IPS DF 4.7 (cell line): Measurements from ENCODE around the gene ASTL.
"Not testable (repeated sequence)": the region's sequence is repeated elsewhere in the genome, so short reads cannot be mapped to it uniquely, and the experiment has no call there.

ENCODE experiments used
- DNase-seq: peaks from one replicate; pipeline ENCODE4 v3.0.0-alpha.2; 2013; ENCODE audit warnings: low spot score; ENCODE audit errors: extremely low read depth

The ASTL gene

DNA sequence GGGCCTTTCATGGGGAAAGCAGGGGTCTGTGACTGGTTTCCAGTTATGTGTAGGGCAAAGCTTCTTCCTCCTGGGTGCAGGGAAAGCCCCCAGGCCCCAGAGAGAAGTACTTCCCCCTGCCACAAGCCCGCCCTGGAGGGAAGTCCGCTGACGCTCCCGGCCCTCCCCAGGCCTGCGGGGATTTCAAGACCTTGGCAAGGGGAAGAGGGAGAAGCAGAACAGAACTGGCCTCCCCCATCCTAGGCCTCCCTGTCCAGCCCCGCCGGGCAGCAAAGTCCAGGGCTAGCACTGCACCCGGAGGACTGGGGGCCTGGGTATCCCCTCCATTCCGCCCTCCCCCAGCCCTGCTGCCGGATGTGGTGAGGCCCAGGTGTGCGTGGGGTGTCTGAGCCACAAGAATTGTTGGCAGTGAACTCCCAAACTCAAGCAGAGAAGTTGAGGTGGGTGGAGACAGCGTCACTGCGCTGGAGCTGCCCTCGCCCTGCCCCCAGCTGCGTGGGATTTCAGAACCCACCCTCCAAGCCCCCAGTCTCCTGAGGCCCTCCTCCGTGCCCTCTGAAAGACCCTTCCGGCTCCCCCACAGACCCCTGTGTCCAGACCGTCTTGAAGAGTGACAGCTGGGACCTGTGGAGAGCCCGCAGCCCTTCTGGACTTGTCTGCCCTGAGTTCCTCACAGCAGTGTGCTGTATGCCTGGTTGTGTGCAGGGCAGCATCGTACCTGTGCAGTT is 8.0 kb upstream of the ASTL start:
- no peak for DNase-seq

GRCh38 chr2:96145848-96146152 is 7.5 kb upstream of the ASTL start:
- no peak for DNase-seq

- no peak for DNase-seq
These were observed 6.9 kb upstream of the ASTL start, which contains the start of gene DUSP2 for GRCh38 chr2:96145036-96145847. TSS of gene DUSP2 (minus strand) at chr2:96145440. CDS start at chr2:96145354, 86 bp downstream.

DNA sequence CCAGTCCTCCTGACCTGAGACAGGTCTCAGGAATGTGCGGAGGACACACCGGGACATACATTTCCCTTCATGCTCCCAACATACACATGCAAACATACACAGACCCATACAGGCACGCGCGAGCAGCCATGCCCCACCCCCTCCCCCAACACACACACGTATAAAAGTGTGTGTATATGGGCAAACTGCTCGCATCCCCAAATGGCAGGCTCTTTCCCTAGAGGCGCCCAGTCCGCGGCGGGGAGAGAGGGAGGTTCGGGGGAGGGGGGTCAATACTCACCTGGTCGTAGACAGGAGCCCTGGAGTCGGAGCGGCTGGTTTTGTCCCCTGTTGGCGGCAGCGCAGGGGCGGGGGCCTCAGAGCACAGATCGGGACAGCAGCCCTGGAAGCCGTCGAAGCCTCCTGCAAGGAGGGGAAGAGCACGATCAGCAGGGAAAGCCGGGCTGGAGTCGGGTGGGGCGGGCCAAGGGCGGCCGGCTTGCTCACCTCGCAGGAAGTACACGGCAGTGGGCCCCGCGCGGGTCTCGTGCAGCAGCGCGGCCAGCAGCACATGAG is 6.3 kb upstream of the ASTL start:
- DNase-seq, result no peak

GRCh38 chr2:96143848-96144480 is 5.7 kb upstream of the ASTL start:
- DNase-seq, result no peak

- no peak for DNase-seq
These were observed 5.0 kb upstream of the ASTL start for GRCh38 chr2:96143231-96143847.

GRCh38 chr2:96142217-96143113 is 4.2 kb upstream of the ASTL start:
- DNase-seq, result no peak

GRCh38 chr2:96141624-96141967 is 3.3 kb upstream of the ASTL start:
- DNase-seq, result not testable (repeated sequence)

GRCh38 chr2:96140941-96141623 is 2.8 kb upstream of the ASTL start:
- no peak for DNase-seq

- no peak for DNase-seq
These were observed 968 bp upstream of the ASTL start for GRCh38 chr2:96139181-96139758.

GRCh38 chr2:96137321-96138178 is 752 bp downstream of the ASTL start:
- DNase-seq, result no peak

DNA sequence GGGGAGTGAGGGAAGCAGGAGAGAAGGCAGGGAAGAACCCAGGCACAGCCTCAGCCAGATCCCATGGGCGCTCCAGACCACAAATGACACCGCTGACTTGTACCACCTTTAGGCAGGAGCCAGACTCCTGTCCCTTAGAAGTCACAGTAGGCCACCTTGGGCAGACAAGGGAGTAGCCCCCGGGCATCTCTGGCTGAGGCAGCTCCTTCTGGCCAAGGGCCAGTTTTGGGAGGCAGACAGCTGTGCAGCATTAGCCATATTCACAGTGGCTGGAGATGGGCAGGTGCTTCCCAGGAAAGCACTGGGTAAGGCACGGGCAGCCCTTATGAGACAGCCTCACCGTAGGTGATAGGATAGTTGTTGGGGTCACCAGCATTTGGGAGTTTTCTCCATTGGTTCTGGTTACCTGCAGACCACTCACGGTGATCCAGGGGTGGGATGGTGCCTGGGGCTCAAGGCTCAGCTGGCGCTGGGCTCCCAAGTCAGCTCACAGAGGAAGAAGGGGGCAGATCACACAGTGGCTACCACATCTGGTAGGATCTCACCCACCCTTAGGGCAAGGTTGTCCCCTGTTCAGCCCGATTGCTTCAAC is 2.1 kb downstream of the ASTL start:
- DNase-seq, result no peak

DNA sequence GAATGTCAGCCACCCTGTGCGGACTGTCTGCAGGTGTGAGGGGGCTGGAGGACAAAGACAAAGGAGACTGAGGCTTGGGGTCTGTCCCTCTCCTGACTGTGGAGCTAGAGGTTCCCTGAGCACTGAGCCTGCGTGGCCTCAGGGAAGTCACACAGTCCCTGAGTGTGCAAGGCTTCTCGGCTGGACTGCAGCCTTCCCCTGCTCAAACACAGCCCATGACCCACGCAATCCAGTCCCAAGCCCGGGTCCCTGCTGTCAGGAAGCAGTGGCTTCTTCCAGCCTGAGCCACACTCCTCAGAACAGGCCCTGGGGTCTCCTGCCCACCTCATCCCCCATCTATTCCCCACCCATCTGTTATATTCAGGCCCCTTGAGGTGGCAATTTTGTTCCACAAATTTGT is 2.7 kb downstream of the ASTL start:
- no peak for DNase-seq

- no peak for DNase-seq
These were observed 3.1 kb downstream of the ASTL start for GRCh38 chr2:96135171-96135570.

- no peak for DNase-seq
These were observed 3.9 kb downstream of the ASTL start for GRCh38 chr2:96134421-96134820.

DNA sequence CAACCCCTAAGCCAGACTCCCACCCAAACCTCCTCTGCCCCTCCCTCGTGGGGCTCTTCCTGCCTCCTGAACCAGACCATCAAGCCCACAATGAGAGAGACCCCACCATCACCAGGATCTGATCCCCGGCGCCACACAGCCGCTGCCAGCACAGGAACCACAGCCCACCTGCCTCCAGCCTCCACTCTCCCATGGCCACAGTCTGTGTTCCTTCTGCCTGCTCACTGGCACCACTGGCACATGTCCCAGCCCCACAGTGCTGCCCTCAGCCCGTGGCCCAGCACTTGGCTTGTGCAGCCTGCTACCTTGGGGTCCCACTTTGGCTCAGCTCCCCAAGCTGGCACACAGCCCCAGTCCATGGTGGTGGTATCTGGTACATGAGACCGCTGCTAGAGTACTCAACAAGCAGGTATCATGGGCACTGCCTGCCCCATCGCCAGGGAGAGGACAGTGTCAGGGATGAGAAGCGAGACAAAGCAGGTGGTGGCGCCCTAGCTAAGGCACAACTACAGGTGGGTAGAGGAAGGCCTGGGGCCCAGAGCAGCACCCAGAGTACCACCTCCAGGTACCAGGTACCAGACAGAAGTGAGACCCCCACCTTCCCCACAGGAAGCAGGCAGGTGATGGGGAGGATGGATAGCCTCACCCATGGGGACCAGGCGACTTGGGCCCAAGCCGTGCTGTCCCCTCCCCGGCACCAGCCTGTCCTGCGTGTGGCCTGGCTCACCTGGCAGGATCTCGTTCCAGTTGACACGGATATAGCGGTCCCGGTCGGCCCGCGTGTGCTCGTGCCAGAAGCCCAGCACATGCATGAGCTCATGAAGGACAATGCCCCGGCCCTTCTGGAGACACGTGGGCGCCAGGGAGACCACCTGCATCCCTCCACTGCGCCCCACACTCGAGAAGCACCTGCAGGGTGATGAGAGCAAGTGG is 6.2 kb downstream of the ASTL start:
- DNase-seq, result no peak

DNA sequence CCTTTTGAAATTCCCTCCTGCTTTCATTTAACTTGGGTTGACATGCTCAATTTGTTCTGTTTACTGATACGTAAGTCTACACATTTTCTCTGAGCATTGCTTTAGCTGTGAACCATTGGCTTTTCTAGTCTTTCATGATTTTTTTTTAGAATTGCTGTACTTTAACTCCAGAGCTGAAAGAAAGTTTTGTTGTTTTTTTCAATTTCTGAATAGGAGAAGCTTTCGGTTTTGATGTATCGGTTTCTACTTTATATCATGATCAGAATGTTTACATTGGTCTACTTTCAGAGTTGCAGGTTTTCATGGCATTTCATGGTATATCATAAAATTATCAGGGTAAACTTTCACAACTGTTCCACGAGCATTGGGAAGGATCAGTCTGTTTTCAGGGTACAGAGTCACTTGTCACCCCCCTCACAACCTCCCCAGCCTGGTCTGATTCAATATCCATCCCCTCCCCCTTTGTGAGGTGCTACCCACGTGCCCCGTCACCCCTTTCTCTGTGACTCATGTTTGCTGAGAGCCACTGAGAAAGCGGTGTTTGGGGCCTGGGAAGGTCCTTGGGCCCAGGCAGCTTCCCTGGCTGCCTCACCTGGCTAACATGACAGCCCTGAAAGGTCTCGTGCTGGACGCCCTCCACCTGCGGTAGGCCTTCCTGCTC is 7.0 kb downstream of the ASTL start:
- no peak for DNase-seq
